ENCODE results near the gene ASIC4.

GRCh38 chr2:219561179-219562048, 47.1 kb downstream of the ASIC4 start:
- TF ChIP-seq CTCF (IDR thresholded peaks at IDR 0.05) = no peak
- no peak for TF ChIP-seq POLR2A (IDR thresholded peaks at IDR 0.05)

Measured in adrenal gland (tissue), 5 donors.